Inflammatory macrophage treated with lipopolysaccharide for 4 hours (primary cell): ENCODE results near the gene YJU2.
A peak's percentile ranks its signal among the peaks of the same experiment; 100 is the strongest.

Experiments used
- DNase-seq: peaks from one replicate; pipeline ENCODE4 v3.0.0-alpha.2; 2020

Gene YJU2

DNA sequence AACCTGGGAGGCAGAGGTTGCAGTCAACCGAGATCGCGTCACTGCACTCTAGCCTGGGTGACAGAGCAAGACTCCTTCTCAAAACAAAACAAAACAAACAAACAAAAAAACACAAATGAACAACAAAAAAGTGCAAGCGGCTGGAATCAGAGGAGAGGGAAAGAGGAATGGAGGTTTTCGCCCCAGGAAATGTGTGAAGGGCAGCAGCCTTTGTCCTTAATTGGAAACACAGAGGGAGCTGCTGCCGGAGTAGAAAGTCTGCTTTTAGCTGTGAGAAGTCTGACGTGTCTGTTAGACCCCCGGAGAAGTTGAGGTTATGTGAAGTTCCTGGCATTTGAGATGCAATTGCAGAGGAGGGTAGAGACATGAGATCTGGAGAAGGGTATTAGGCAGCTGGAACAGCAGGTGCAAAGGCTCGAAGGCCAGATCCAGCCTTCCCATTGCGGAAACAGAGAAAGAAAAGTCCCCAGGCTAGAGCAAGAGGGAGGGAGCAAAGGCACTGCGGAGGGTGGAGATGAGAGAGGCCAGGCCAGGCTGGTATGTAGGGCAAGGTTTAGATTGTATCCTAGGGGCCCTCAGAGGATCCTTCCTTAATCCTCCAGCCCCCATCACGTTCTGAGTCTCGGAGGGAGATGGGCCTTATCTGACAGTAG, 54.8 kb downstream of the YJU2 start:
- no peak for DNase-seq

GRCh38 chr19:4302243-4302640, 55.4 kb downstream of the YJU2 start, which contains the start of gene TMIGD2:
Gene TMIGD2 (minus strand): TSS chr19:4302389. CDS start chr19:4302385, 4 bp downstream.
- no peak for DNase-seq

- DNase-seq = no peak
These were observed 57.1 kb downstream of the YJU2 start for GRCh38 chr19:4303819-4304537.

DNA sequence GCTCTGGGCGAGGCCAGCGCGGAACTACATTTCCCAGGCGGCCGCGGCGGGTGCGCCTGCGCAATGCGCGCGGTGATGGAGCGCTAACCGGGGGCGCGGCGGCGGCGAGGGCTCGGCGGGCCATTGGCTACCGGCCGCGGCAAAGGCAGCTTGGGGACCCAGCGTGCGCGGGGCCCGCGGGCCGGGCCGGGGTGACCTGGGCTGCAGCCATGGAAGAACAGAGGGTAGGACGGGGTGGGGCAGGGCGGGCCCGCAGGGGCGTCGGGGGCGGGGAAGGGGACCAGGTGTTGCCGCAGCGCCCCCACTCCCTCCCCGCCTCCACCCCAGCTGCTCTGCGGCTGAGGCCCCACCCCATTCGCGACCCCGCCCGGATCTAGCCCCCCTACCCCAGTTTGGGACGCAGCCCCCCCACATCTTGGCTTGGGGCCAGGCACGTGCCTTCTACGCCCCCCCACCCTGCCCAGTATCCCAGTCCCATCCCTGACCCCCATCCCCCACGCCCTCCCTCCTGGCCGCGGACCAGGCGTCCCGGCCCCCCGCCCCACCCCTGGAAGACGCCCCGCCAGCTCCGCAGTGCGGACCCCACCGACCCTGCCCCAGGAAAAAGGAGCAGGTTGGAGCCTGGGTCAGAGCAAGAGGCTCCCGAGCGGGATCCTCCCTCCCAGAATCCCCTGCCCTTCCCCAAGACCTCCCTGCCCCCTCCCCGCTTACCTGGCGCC, 57.8 kb downstream of the YJU2 start, which contains the start of gene FSD1:
TSS of gene FSD1 (plus strand) at position 61 of the 719 bp plus-strand sequence. CDS start at position 210, 149 bp downstream.
- DNase-seq = peak; percentile 29

DNA sequence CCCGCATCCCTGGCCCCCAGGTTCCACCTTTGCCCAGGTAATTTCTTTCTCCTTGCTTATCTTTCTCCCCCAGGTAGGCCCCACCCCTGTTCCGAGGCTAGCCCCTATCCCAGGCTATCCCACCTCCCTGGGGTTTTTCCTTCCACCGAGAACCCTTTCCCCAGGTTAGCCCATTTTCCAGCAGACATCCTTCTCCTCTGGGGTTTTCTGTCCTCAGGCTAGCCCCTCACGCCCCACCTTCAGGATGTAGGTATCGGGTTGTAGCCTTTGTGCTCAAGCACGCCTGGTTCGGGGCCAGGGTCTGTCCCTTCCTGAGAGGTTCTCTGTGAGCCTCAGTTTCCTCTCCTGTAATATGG, 58.4 kb downstream of the YJU2 start:
- DNase-seq = no peak

DNA sequence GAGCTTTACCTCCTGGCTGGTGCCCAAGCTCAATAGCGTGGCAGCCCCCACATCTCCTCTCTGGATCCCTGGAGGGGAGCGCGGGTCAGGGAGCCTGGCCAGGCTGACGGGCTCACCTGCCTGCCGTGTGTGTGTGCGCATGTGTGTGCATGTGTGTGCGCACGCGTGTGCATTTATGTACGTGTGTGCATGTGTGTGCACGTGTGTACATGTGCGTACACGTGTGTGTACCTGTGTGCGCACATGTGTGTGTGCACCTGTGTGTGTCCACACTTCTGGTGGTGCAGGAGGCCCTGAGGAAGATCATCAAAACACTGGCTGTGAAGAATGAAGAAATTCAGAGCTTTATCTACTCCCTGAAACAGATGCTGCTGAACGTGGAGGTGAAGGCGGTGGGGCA, 58.8 kb downstream of the YJU2 start:
- DNase-seq = no peak

DNA sequence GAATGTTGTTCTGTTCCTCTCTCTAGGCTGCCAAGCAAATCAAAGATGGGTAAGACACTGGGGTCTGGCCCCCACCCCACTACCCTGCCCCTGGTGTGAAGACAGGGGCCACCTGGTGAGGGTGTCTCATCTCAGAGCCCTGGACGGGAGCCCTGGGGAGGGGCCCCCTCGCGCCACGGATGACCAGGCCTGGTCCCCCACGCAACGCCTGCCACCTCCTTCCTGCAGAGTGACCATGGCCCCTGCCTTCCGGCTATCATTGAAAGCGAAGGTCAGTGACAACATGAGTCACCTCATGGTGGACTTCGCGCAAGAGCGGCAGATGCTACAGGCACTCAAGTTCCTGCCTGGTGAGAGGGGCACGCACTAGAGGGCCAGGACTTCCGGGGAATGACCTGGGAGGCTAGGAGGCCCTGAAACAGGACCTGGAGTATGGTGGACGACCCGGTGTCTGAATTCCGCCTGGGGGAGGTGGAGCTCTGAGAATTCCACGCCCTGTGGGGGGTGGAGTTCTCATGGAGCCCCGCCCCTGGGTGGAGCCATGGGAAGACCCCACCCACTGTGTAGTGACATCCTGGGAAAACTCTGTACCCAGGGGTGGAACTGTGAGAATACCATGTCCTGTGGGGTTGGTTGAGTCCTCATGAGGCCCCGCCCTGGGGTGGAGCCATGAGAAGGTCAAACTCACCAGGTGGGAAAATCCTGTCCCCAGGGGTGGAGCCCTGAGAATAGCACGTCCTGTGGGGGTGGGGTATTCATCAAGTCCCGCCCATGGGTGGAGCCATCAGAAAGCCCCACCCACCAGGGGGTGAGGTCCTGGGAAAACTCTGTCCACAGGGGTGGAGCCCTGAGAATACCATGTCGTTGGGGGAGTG, 63.6 kb downstream of the YJU2 start:
- DNase-seq = peak; percentile 6

GRCh38 chr19:4313847-4314490, 67.1 kb downstream of the YJU2 start:
- DNase-seq = peak; percentile 87

DNA sequence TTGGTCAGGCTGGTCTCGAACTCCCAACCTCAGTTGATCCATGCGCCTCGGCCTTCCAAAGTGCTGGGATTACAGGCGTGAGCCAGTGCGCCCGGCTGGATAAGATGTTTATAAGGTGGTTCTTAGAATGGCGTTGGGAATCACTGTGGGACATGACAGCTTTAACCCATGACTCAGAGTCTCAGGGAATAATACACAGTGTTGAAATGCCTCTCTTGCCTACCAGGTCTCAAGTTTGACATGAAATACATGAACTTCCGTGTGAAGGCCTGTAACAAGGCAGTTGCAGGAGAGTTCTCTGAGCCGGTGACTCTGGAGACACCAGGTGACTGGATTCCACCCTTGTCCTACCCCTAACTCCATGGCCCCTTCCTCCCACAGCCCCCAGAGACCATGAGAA, 70.1 kb downstream of the YJU2 start:
- peak; percentile 15 for DNase-seq

DNA sequence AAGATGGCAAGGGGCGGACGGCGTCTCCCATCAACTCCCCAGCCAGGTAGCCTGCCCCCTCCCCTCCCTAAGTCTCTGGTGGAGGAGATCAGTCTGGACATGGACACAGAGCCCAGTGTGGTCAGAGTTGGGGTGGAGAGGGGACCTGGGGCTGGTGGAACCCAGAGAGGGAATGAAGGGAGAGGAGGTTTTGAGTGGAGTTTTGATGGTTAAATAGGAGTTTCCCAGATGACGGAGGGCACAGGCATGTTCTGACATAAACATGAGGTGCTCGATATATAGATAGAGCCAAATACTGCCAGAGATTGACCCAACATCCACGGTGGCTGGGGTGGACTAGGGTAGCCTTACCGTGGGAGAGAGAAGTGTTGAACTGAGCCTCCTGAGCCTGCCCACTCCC, 71.6 kb downstream of the YJU2 start:
- no peak for DNase-seq
